Measurements from ENCODE around the gene TESK2. TPM values are rescaled to one million over a fixed set of nuclear protein-coding genes. Genes with fewer than 3 reads are reported as not detected.

Gene TESK2
- total RNA-seq, 6 experiments from 2014 or later: 2.7 to 5.5 (median 4.3) TPM

- Histone ChIP-seq H3K27ac (no peak overlapping the region), H3K36me3 (no peaks in the 10 kb centered on the region), H3K4me3 (no peak overlapping the region), H3K27me3 (no peaks in the 10 kb centered on the region), H3K4me1 (no peaks in the 10 kb centered on the region), H3K9me3 (no peaks in the 10 kb centered on the region)
- no peak for ATAC-seq
- WGBS (ENCODE audit: insufficient coverage, low coverage, low lambda C conversion rate, missing lambda C conversion rate): 49% methylated on average over 4 of the region's 4 CpGs
- TF ChIP-seq CTCF (IDR thresholded peaks at IDR 0.05) (no peak), POLR2A (IDR thresholded peaks at IDR 0.05) (no peak)
- intact Hi-C loops (cut with DNase I): no loop called here
- no peak for DNase-seq
Observed at GRCh38 chr1:45429561-45430159, 61.3 kb downstream of the TESK2 start.

- 89% methylated on average over 4 of the region's 4 CpGs for WGBS (ENCODE audit: insufficient coverage, low coverage, low lambda C conversion rate, missing lambda C conversion rate)
- Histone ChIP-seq H3K4me3 (no peak overlapping the region), H3K4me1 (no peaks in the 10 kb centered on the region), H3K9me3 (no peaks in the 10 kb centered on the region), H3K27ac (no peak overlapping the region), H3K36me3 (no peaks in the 10 kb centered on the region), H3K27me3 (no peaks in the 10 kb centered on the region)
- intact Hi-C loops (cut with DNase I): no loop called here
- TF ChIP-seq CTCF (IDR thresholded peaks at IDR 0.05) (no peak), POLR2A (IDR thresholded peaks at IDR 0.05) (no peak)
- ATAC-seq (no peak), DNase-seq (no peak)
Observed at GRCh38 chr1:45423906-45424678, 66.9 kb downstream of the TESK2 start.

- intact Hi-C loops (cut with DNase I): no loop called here
- ATAC-seq (no peak), DNase-seq (no peak)
- Histone ChIP-seq H3K36me3 (no peaks in the 10 kb centered on the region), H3K27ac (no peak overlapping the region), H3K27me3 (no peaks in the 10 kb centered on the region), H3K4me1 (no peaks in the 10 kb centered on the region), H3K9me3 (no peaks in the 10 kb centered on the region), H3K4me3 (no peak overlapping the region)
- no peak for TF ChIP-seq CTCF (IDR thresholded peaks at IDR 0.05)
- no peak for TF ChIP-seq POLR2A (IDR thresholded peaks at IDR 0.05)
- 89% methylated on average over 2 of the region's 2 CpGs for WGBS (ENCODE audit: insufficient coverage, low coverage, low lambda C conversion rate, missing lambda C conversion rate)
Observed at GRCh38 chr1:45421935-45422334, 69.0 kb downstream of the TESK2 start.

- peaks cover 0 to 2% (median 0%) of the 10 kb centered on the region in 4 donors for H3K4me1 ChIP-seq
- WGBS (ENCODE audit: insufficient coverage, low coverage, low lambda C conversion rate, missing lambda C conversion rate): 68% methylated on average over 4 of the region's 6 CpGs
- H3K9me3 ChIP-seq: no peaks in the 10 kb centered on the region
- H3K4me3 ChIP-seq: no peak overlapping the region
- H3K36me3 ChIP-seq: no peaks in the 10 kb centered on the region
- ATAC-seq: no peak
- TF ChIP-seq CTCF (IDR thresholded peaks at IDR 0.05) (no peak), POLR2A (IDR thresholded peaks at IDR 0.05) (no peak)
- H3K27me3 ChIP-seq: no peaks in the 10 kb centered on the region
- no peak for DNase-seq
- H3K27ac ChIP-seq: no peak overlapping the region
- intact Hi-C loops (cut with DNase I): no loop called here
Observed at GRCh38 chr1:45414746-45415145, 76.2 kb downstream of the TESK2 start.

Data from right lobe of liver (tissue), 6 donors.